Upper lobe of left lung (tissue), 6 donors: ENCODE data around the gene ALDOB. TPM values are rescaled to one million over a fixed set of nuclear protein-coding genes. Genes with fewer than 3 reads are reported as not detected.

Experiments used
- ATAC-seq, 2 donors: fragments of 200-7000 bp; cut with Tn5 transposase; one replicate each; pipeline ENCODE4 v1.9.1; 2022; ENCODE audit warnings: mild to moderate bottlenecking in 2 of 2, moderate library complexity in 2 of 2; ENCODE audit not compliant: low FRiP score in 2 of 2
- DNase-seq, 2 donors: peaks; one replicate each; pipeline ENCODE4 v3.0.0-alpha.2; 2019 to 2020
- H3K27ac ChIP-seq, 4 donors: fragments of 200-600 bp; sonication (generic); one replicate each; pipeline ENCODE4 v1.5.1; 2016 to 2019
- H3K27me3 ChIP-seq, 4 donors: fragments of 200-600 bp; sonication (generic); one replicate each; pipeline ENCODE4 v1.5.1; 2017 to 2019
- H3K36me3 ChIP-seq, 4 donors: fragments of 200-600 bp; sonication (generic); one replicate each; pipeline ENCODE4 v1.5.1; 2016 to 2019
- H3K4me1 ChIP-seq, 4 donors: fragments of 200-600 bp; sonication (generic); one replicate each; pipeline ENCODE4 v1.5.1; 2018 to 2019
- H3K4me3 ChIP-seq, 4 donors: fragments of 200-600 bp; sonication (generic); one replicate each; pipeline ENCODE4 v1.5.1; 2017 to 2019; ENCODE audit warnings: mild to moderate bottlenecking in 2 of 4, moderate library complexity in 1 of 4
- H3K9me3 ChIP-seq, 4 donors: fragments of 200-600 bp; sonication (generic); one replicate each; pipeline ENCODE4 v1.5.1; 2018 to 2019
- CTCF ChIP-seq, 6 experiments: fragments of 450-650 bp in 4 of 6; fragments of 200-600 bp in 2 of 6; sonication (generic) in 2 of 6; IDR thresholded peaks; one replicate each; pipeline ENCODE4 v1.5.1; 2016 to 2019; ENCODE audit warnings: antibody characterized with exemption in 6 of 6
- EP300 ChIP-seq, 4 donors: sonication (generic); formaldehyde crosslinking; IDR thresholded peaks; one replicate each; pipeline ENCODE4 v1.5.1; 2017; ENCODE audit warnings: antibody characterized with exemption in 4 of 4, control low read depth in 2 of 4
- POLR2A ChIP-seq, 4 donors: fragments of 450-650 bp; IDR thresholded peaks; one replicate each; pipeline ENCODE4 v1.5.1; 2016 to 2017; ENCODE audit warnings: antibody characterized with exemption in 4 of 4, mild to moderate bottlenecking in 2 of 4
- POLR2AphosphoS5 ChIP-seq, 2 donors: sonication (generic); formaldehyde crosslinking; IDR thresholded peaks; one replicate each; pipeline ENCODE4 v1.5.1; 2017; ENCODE audit warnings: antibody characterized with exemption in 2 of 2
- WGBS, 2 donors: methylation state at CpG; one replicate each; pipeline ENCODE4 v1.1.5; 2017 to 2018; 5-methylcytosine and 5-hydroxymethylcytosine counted together
- total RNA-seq, 6 donors: library from RNA; depleted of rRNA in 4 of 6; stranded (reverse); fragments of >200 nt in 4 of 6; gene quantifications; one replicate each; pipeline versions ENCODE4 v1.1.0 to v1.2.1, GENCODE V29; 2016 to 2021
- donor health status: DM: no; HTN: no; CAD: no; lungs with moderate emphysema.
- donor health status: DM: no; HTN: yes; CAD: no; lungs with severe emphysema.

Gene ALDOB
- total RNA-seq, 6 donors from 2014 or later: 1.3 to 1.8 TPM; not detected in 4

GRCh38 chr9:101433229-101433628 is 2.3 kb downstream of the ALDOB start:
- H3K27me3 ChIP-seq: no peaks in the 10 kb centered on the region
- no peak overlapping the region for H3K27ac ChIP-seq
- H3K4me3 ChIP-seq: no peak overlapping the region
- TF ChIP-seq EP300 (IDR thresholded peaks at IDR 0.05) (no peak), POLR2A (IDR thresholded peaks at IDR 0.05) (no peak), CTCF (IDR thresholded peaks at IDR 0.05) (no peak), POLR2AphosphoS5 (IDR thresholded peaks at IDR 0.05) (no peak)
- no peak for ATAC-seq
- peaks cover 0 to 3% (median 0%) of the 10 kb centered on the region in 4 donors for H3K4me1 ChIP-seq
- no peaks in the 10 kb centered on the region for H3K36me3 ChIP-seq
- WGBS, 2 donors: 80 to 87% methylated on average over 3 of the region's 3 CpGs
- H3K9me3 ChIP-seq: no peaks in the 10 kb centered on the region
- no peak for DNase-seq

- ATAC-seq (no peak), DNase-seq (no peak)
- no peaks in the 10 kb centered on the region for H3K36me3 ChIP-seq
- no peak overlapping the region for H3K27ac ChIP-seq
- no peaks in the 10 kb centered on the region for H3K27me3 ChIP-seq
- H3K4me3 ChIP-seq: no peak overlapping the region
- WGBS, 2 donors: 75 to 78% methylated on average over 1 of the region's 1 CpG
- H3K9me3 ChIP-seq: no peaks in the 10 kb centered on the region
- TF ChIP-seq EP300 (IDR thresholded peaks at IDR 0.05): no peak
- TF ChIP-seq POLR2AphosphoS5 (IDR thresholded peaks at IDR 0.05): no peak
- no peak for TF ChIP-seq POLR2A (IDR thresholded peaks at IDR 0.05)
- TF ChIP-seq CTCF (IDR thresholded peaks at IDR 0.05): no peak
- H3K4me1 ChIP-seq: peaks cover 0 to 3% (median 0%) of the 10 kb centered on the region in 4 donors
These were observed 2.8 kb downstream of the ALDOB start for GRCh38 chr9:101432740-101433139.

GRCh38 chr9:101432171-101432570 is 3.4 kb downstream of the ALDOB start:
- DNase-seq (no peak), ATAC-seq (no peak)
- TF ChIP-seq EP300 (IDR thresholded peaks at IDR 0.05) (no peak), POLR2A (IDR thresholded peaks at IDR 0.05) (no peak), CTCF (IDR thresholded peaks at IDR 0.05) (no peak), POLR2AphosphoS5 (IDR thresholded peaks at IDR 0.05) (no peak)
- H3K27me3 ChIP-seq: no peaks in the 10 kb centered on the region
- H3K36me3 ChIP-seq: no peaks in the 10 kb centered on the region
- H3K4me3 ChIP-seq: no peak overlapping the region
- H3K9me3 ChIP-seq: no peaks in the 10 kb centered on the region
- peaks cover 0 to 3% (median 0%) of the 10 kb centered on the region in 4 donors for H3K4me1 ChIP-seq
- no peak overlapping the region for H3K27ac ChIP-seq

- H3K27ac ChIP-seq: no peak overlapping the region
- ATAC-seq (no peak), DNase-seq (no peak)
- H3K4me1 ChIP-seq: peaks cover 0 to under 1% (median 0%) of the 10 kb centered on the region in 4 donors
- TF ChIP-seq EP300 (IDR thresholded peaks at IDR 0.05): no peak
- no peak for TF ChIP-seq POLR2AphosphoS5 (IDR thresholded peaks at IDR 0.05)
- TF ChIP-seq POLR2A (IDR thresholded peaks at IDR 0.05): no peak
- TF ChIP-seq CTCF (IDR thresholded peaks at IDR 0.05): no peak
- no peaks in the 10 kb centered on the region for H3K36me3 ChIP-seq
- H3K4me3 ChIP-seq: no peak overlapping the region
- no peaks in the 10 kb centered on the region for H3K27me3 ChIP-seq
- WGBS, 2 donors: 90 to 97% methylated on average over 7 of the region's 7 CpGs
- H3K9me3 ChIP-seq: no peaks in the 10 kb centered on the region
These were observed 5.8 kb downstream of the ALDOB start for GRCh38 chr9:101429736-101430135.

- H3K4me1 ChIP-seq: no peaks in the 10 kb centered on the region
- H3K27ac ChIP-seq: no peak overlapping the region
- H3K27me3 ChIP-seq: no peaks in the 10 kb centered on the region
- ATAC-seq (no peak), DNase-seq (no peak)
- H3K36me3 ChIP-seq: no peaks in the 10 kb centered on the region
- 59 to 73% methylated on average over 3 of the region's 3 CpGs for WGBS, 2 donors
- TF ChIP-seq POLR2AphosphoS5 (IDR thresholded peaks at IDR 0.05) (no peak), EP300 (IDR thresholded peaks at IDR 0.05) (no peak), POLR2A (IDR thresholded peaks at IDR 0.05) (no peak), CTCF (IDR thresholded peaks at IDR 0.05) (no peak)
- H3K9me3 ChIP-seq: no peaks in the 10 kb centered on the region
- no peak overlapping the region for H3K4me3 ChIP-seq
These were observed 6.7 kb downstream of the ALDOB start for GRCh38 chr9:101428909-101429308.
